Smooth muscle cell (in vitro differentiated cells): ENCODE measurements around the gene GPR158. TPM values are rescaled to one million over a fixed set of nuclear protein-coding genes. Genes with fewer than 3 reads are reported as not detected.
A peak's percentile ranks its signal among the peaks of the same experiment; 100 is the strongest.

Experiments used
- DNase-seq: peaks from one replicate; lab custom pipeline; 2025; ENCODE audit not compliant: unreplicated experiment; lab: John Stamatoyannopoulos, UW
- H2AFZ ChIP-seq: fragments of 200-600 bp; sonication (generic); 2 replicates; pipeline ENCODE4 v1.6.0; 2016; ENCODE audit warnings: antibody characterized with exemption, low read depth, mild to moderate bottlenecking
- H3F3A ChIP-seq: fragments of 200-600 bp; sonication (generic); 2 replicates; pipeline ENCODE4 v1.6.0; 2017; ENCODE audit warnings: antibody characterized with exemption, low read depth
- H3K27ac ChIP-seq: fragments of 200-600 bp; sonication (generic); 2 replicates; pipeline ENCODE4 v1.5.1; 2016; ENCODE audit warnings: low read depth, mild to moderate bottlenecking
- H3K27me3 ChIP-seq: fragments of 200-600 bp; sonication (generic); 2 replicates; pipeline ENCODE4 v1.6.1; 2016; ENCODE audit warnings: low read depth, mild to moderate bottlenecking
- H3K36me3 ChIP-seq: fragments of 200-600 bp; sonication (generic); 2 replicates; pipeline ENCODE4 v1.5.1; 2016; ENCODE audit warnings: low read depth
- H3K4me1 ChIP-seq: fragments of 200-600 bp; sonication (generic); 2 replicates; pipeline ENCODE4 v1.5.1; 2016; ENCODE audit warnings: low read depth
- H3K4me2 ChIP-seq: fragments of 200-600 bp; sonication (generic); 2 replicates; pipeline ENCODE4 v1.6.0; 2016; ENCODE audit warnings: mild to moderate bottlenecking
- H3K4me3 ChIP-seq: fragments of 200-600 bp; sonication (generic); 2 replicates; pipeline ENCODE4 v1.5.1; 2016; ENCODE audit warnings: mild to moderate bottlenecking
- H3K79me2 ChIP-seq: fragments of 200-600 bp; sonication (generic); 2 replicates; pipeline ENCODE4 v1.6.0; 2016; ENCODE audit warnings: low read depth, mild to moderate bottlenecking
- H3K9ac ChIP-seq: fragments of 200-600 bp; sonication (generic); 2 replicates; pipeline ENCODE4 v1.6.0; 2016; ENCODE audit warnings: low read depth
- H3K9me3 ChIP-seq: fragments of 200-600 bp; sonication (generic); replicated peaks from 2 replicates; pipeline ENCODE4 v1.5.1; 2016; ENCODE audit warnings: low read depth
- H4K20me1 ChIP-seq: fragments of 200-600 bp; sonication (generic); 2 replicates; pipeline ENCODE4 v1.6.0; 2016; ENCODE audit warnings: low read depth
- WGBS: methylation state at CpG from one replicate; pipeline ENCODE4 v1.1.7; 2016; ENCODE audit warnings: low lambda C conversion rate; 5-methylcytosine and 5-hydroxymethylcytosine counted together
- polyA plus RNA-seq: library from polyadenylated mRNA; unstranded; fragments of >200 nt; fragmentation: Nextera tagmentation; extraction: Ambion mirVana; gene quantifications from 2 replicates; pipeline ENCODE4 v1.2.1, GENCODE V29; 2016
- total RNA-seq: library from RNA; depleted of rRNA; stranded (reverse); fragments of >200 nt; gene quantifications from 2 replicates; pipeline ENCODE4 v1.2.3, GENCODE V29; 2014
- TF ChIP-seq, protein P1 (sequence below): fragments of 200-600 bp; sonication (generic); IDR thresholded peaks from 2 replicates; pipeline ENCODE4 v1.5.1; 2017; ENCODE audit warnings: borderline replicate concordance, mild to moderate bottlenecking, antibody characterized with exemption; ENCODE audit not compliant: insufficient read depth, poor library complexity, severe bottlenecking

GPR158 gene
- total and polyA plus RNA-seq, 2 experiments from 2014 or later: 1.5 to 5.5 TPM

- TF ChIP-seq, protein P1, sequence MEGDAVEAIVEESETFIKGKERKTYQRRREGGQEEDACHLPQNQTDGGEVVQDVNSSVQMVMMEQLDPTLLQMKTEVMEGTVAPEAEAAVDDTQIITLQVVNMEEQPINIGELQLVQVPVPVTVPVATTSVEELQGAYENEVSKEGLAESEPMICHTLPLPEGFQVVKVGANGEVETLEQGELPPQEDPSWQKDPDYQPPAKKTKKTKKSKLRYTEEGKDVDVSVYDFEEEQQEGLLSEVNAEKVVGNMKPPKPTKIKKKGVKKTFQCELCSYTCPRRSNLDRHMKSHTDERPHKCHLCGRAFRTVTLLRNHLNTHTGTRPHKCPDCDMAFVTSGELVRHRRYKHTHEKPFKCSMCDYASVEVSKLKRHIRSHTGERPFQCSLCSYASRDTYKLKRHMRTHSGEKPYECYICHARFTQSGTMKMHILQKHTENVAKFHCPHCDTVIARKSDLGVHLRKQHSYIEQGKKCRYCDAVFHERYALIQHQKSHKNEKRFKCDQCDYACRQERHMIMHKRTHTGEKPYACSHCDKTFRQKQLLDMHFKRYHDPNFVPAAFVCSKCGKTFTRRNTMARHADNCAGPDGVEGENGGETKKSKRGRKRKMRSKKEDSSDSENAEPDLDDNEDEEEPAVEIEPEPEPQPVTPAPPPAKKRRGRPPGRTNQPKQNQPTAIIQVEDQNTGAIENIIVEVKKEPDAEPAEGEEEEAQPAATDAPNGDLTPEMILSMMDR: no peak
- Histone ChIP-seq H3K4me2 (no peak overlapping the region), H3K36me3 (no peaks in the 10 kb centered on the region), H3K79me2 (no peaks in the 10 kb centered on the region), H3K27ac (no peak overlapping the region), H3F3A (no peaks in the 10 kb centered on the region), H3K9ac (no peak overlapping the region), H4K20me1 (no peaks in the 10 kb centered on the region), H3K4me1 (no peaks in the 10 kb centered on the region), H3K27me3 (no peaks in the 10 kb centered on the region), H3K9me3 (no peaks in the 10 kb centered on the region), H2AFZ (no peak overlapping the region), H3K4me3 (no peak overlapping the region)
- DNase-seq: no peak
- 94% methylated on average over 7 of the region's 7 CpGs for WGBS
These were observed 47.4 kb downstream of the GPR158 start for GRCh38 chr10:25222085-25222660.

- DNase-seq: no peak
- Histone ChIP-seq H3K79me2 (no peaks in the 10 kb centered on the region), H2AFZ (peak overlapping the region; percentile 24), H3K4me2 (no peak overlapping the region), H3K27me3 (no peaks in the 10 kb centered on the region), H3F3A (no peaks in the 10 kb centered on the region), H3K4me1 (no peaks in the 10 kb centered on the region), H3K36me3 (no peaks in the 10 kb centered on the region), H4K20me1 (no peaks in the 10 kb centered on the region), H3K27ac (no peak overlapping the region), H3K9ac (no peak overlapping the region), H3K9me3 (no peaks in the 10 kb centered on the region), H3K4me3 (no peak overlapping the region)
- WGBS: 30% methylated on average over 7 of the region's 7 CpGs
- TF ChIP-seq, protein P1: peak; percentile 71
These were observed 52.2 kb downstream of the GPR158 start for GRCh38 chr10:25226775-25227682.

GRCh38 chr10:25231751-25232150, 57.0 kb downstream of the GPR158 start:
- H3K9ac ChIP-seq: no peak overlapping the region
- no peaks in the 10 kb centered on the region for H3K79me2 ChIP-seq
- no peaks in the 10 kb centered on the region for H4K20me1 ChIP-seq
- WGBS: 89% methylated on average over 2 of the region's 2 CpGs
- no peaks in the 10 kb centered on the region for H3K9me3 ChIP-seq
- H3K4me1 ChIP-seq: no peaks in the 10 kb centered on the region
- TF ChIP-seq, protein P1: no peak
- no peak overlapping the region for H2AFZ ChIP-seq
- no peaks in the 10 kb centered on the region for H3K36me3 ChIP-seq
- DNase-seq: no peak
- H3F3A ChIP-seq: no peaks in the 10 kb centered on the region
- no peak overlapping the region for H3K4me2 ChIP-seq
- H3K27ac ChIP-seq: no peak overlapping the region
- no peak overlapping the region for H3K4me3 ChIP-seq
- H3K27me3 ChIP-seq: no peaks in the 10 kb centered on the region
